ENCODE data around the gene ATP6V0B. TPM values are rescaled to one million over a fixed set of nuclear protein-coding genes. Genes with fewer than 3 reads are reported as not detected.

The ATP6V0B gene
- total and polyA plus RNA-seq, 2 donors (not counting 1 experiment from before 2014, with no cell fraction given) = 91.0 to 198 TPM

DNA sequence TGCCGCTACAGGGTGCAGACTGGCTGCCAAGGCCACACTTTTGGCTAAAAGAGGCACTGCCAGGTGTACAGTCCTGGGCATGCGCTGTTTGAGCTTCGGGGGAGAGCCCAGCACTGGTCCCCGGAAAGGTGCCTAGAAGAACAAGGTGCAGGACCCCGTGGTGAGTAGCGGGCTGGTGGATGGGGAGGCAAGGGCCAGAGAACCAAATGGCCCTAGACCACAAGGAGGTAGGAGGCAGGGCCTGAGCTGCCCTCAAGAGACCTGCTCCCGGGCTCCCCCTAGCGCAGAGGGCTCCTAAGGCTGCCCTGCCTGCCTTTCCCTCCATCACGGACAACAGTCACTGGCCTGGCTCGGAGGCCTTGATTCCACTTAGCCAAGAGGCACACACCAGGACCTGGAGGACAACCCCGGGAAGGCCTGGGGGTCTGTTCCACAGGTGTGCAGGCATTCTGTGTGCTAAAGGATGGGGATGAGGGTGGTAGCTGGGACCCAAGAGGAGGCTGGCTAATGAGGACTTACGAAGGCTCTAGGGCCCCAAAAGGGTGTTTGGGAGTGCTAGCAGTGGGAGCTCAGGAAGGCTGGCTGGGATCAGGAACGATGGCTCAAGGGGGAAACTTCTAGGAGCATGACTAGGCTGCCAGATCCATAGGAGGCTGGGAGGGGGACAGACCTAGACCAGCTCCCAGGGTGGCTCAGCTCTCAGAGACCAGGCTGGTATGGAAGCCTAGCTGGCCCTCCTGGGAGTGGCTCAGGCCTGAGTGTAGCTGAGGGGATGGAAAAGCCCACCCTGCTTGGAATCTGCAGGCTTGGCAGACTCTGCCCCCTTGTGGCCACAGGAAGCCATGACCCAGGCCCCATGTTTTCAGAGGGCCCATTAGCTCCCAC, 40.4 kb upstream of the ATP6V0B start:
- peak; percentile 59 for ATAC-seq (ENCODE audit: low read depth)
- Mint-ChIP-seq H3K4me1 (peaks cover 21% of the 10 kb centered on the region), H3K27me3 (peaks cover 26% of the 10 kb centered on the region), H3K4me3 (peak overlapping the region; percentile 41), H3K9me3 (ENCODE audit: insufficient read depth) (no peaks in the 10 kb centered on the region), H3K27ac (no peak overlapping the region)
- intact Hi-C loops (cut with micrococcal nuclease) = loop anchor here (5.0 kb wide), 1 partner anchor 113 kb away; no protein-coding TSS in a partner anchor
- ChIA-PET POLR2A (interaction anchor here (1.2 kb wide), 1 partner anchor 695 kb away, joined by 3 read pairs; no protein-coding TSS in a partner anchor), CTCF (interaction anchor here (0.6 to 10.3 kb wide), 34 partner anchors 9 to 1513 kb away, joined by 3 to 118 read pairs (median 4); partner anchors contain the start of genes ATP6V0B, DPH2, IPO13 and PTPRF)
- H3K4me1 ChIP-seq (ENCODE audit: control insufficient read depth in 2 of 2, insufficient read depth in 2 of 2, low read length in 2 of 2) = peaks cover 29 to 30% of the 10 kb centered on the region in 2 donors
- peak overlapping the region; percentile 55 for H2AFZ ChIP-seq (ENCODE audit: insufficient read depth, low read depth, low read length, poor library complexity, severe bottlenecking)
- H3K27me3 ChIP-seq (replicated peaks in 1 of 4; ENCODE audit: control extremely low read depth in 1 of 4, control insufficient read depth in 3 of 4, insufficient read depth in 4 of 4, low read length in 3 of 4) = peaks cover 0 to 44% (median 26%) of the 10 kb centered on the region in 4 experiments
- no peaks in the 10 kb centered on the region for H3K36me3 ChIP-seq (replicated peaks in 1 of 2; ENCODE audit: control extremely low read depth in 1 of 2, control insufficient read depth in 1 of 2, extremely low read depth in 1 of 2, insufficient read depth in 2 of 2, low read length in 1 of 2)
- H3K9ac ChIP-seq (ENCODE audit: low read length) = peak overlapping the region; percentile 44
- H3K4me3 ChIP-seq (ENCODE audit: control extremely low read depth in 1 of 5, extremely low read depth in 1 of 5, insufficient read depth in 1 of 5, low read depth in 2 of 5, low read length in 4 of 5) = no peak overlapping the region
- no peaks in the 10 kb centered on the region for H3K79me2 ChIP-seq (ENCODE audit: control insufficient read depth, insufficient read depth, low read length)
- peak overlapping the region; percentile 70 for H3K4me2 ChIP-seq (replicated peaks; ENCODE audit: low read depth, low read length, poor library complexity, severe bottlenecking)
- TF ChIP-seq, protein P1, sequence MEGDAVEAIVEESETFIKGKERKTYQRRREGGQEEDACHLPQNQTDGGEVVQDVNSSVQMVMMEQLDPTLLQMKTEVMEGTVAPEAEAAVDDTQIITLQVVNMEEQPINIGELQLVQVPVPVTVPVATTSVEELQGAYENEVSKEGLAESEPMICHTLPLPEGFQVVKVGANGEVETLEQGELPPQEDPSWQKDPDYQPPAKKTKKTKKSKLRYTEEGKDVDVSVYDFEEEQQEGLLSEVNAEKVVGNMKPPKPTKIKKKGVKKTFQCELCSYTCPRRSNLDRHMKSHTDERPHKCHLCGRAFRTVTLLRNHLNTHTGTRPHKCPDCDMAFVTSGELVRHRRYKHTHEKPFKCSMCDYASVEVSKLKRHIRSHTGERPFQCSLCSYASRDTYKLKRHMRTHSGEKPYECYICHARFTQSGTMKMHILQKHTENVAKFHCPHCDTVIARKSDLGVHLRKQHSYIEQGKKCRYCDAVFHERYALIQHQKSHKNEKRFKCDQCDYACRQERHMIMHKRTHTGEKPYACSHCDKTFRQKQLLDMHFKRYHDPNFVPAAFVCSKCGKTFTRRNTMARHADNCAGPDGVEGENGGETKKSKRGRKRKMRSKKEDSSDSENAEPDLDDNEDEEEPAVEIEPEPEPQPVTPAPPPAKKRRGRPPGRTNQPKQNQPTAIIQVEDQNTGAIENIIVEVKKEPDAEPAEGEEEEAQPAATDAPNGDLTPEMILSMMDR (IDR thresholded peaks at IDR 0.05) = peak; percentile 69
- TF ChIP-seq EZH2 (IDR thresholded peaks at IDR 0.05; ENCODE audit: borderline replicate concordance, insufficient read depth, low read depth, low read length, poor library complexity, severe bottlenecking) = no peak
- 32% methylated on average over 13 of the region's 13 CpGs for WGBS (ENCODE audit: insufficient coverage)
- H3K9me3 ChIP-seq (ENCODE audit: control extremely low read depth in 1 of 3, control insufficient read depth in 2 of 3, insufficient read depth in 1 of 3, low read length in 2 of 3) = peaks cover 0 to 14% (median 0%) of the 10 kb centered on the region in 3 donors
- H3K27ac ChIP-seq (ENCODE audit: low read length in 2 of 2) = no peak overlapping the region
- peak; percentile 66 for DNase-seq
- no peaks in the 10 kb centered on the region for H4K20me1 ChIP-seq (ENCODE audit: control insufficient read depth, insufficient read depth, low read length, poor library complexity, severe bottlenecking)

DNA sequence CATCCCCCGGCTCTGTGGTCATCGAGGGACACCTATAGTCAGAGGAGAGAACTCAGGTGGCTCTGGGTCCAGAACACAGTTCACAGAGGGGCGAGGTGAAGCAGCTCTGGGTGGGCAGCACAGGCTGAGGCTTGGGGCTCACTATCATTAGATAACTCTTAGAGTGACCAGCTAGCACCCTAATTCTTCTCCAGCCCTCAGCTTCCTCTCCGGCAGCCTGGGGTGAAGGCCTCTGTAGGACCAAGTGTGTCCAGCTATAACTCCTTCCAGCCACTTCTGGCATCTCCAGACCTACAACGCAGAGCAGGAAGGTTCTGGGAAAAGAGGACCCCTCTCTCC, 39.8 kb upstream of the ATP6V0B start:
- Mint-ChIP-seq H3K9me3 (ENCODE audit: insufficient read depth) (no peaks in the 10 kb centered on the region), H3K27ac (no peak overlapping the region), H3K4me1 (peaks cover 21% of the 10 kb centered on the region), H3K4me3 (no peak overlapping the region), H3K27me3 (peaks cover 26% of the 10 kb centered on the region)
- H3K4me1 ChIP-seq (ENCODE audit: control insufficient read depth in 2 of 2, insufficient read depth in 2 of 2, low read length in 2 of 2) = peaks cover 29 to 30% of the 10 kb centered on the region in 2 donors
- WGBS (ENCODE audit: insufficient coverage) = 60% methylated on average over 4 of the region's 5 CpGs
- no peaks in the 10 kb centered on the region for H3K36me3 ChIP-seq (replicated peaks in 1 of 2; ENCODE audit: control extremely low read depth in 1 of 2, control insufficient read depth in 1 of 2, extremely low read depth in 1 of 2, insufficient read depth in 2 of 2, low read length in 1 of 2)
- H4K20me1 ChIP-seq (ENCODE audit: control insufficient read depth, insufficient read depth, low read length, poor library complexity, severe bottlenecking) = no peaks in the 10 kb centered on the region
- no peak overlapping the region for H3K9ac ChIP-seq (ENCODE audit: low read length)
- intact Hi-C loops (cut with micrococcal nuclease) = loop anchor here (5.0 kb wide), 1 partner anchor 112 kb away; no protein-coding TSS in a partner anchor
- H3K79me2 ChIP-seq (ENCODE audit: control insufficient read depth, insufficient read depth, low read length) = no peaks in the 10 kb centered on the region
- no peak for TF ChIP-seq EZH2 (IDR thresholded peaks at IDR 0.05; ENCODE audit: borderline replicate concordance, insufficient read depth, low read depth, low read length, poor library complexity, severe bottlenecking)
- TF ChIP-seq, protein P1 (IDR thresholded peaks at IDR 0.05) = no peak
- peaks cover 0 to 14% (median 0%) of the 10 kb centered on the region in 3 donors for H3K9me3 ChIP-seq (ENCODE audit: control extremely low read depth in 1 of 3, control insufficient read depth in 2 of 3, insufficient read depth in 1 of 3, low read length in 2 of 3)
- no peak overlapping the region for H3K4me2 ChIP-seq (replicated peaks; ENCODE audit: low read depth, low read length, poor library complexity, severe bottlenecking)
- ChIA-PET POLR2A (no interaction called here), CTCF (interaction anchor here (0.5 to 10.3 kb wide), 30 partner anchors 9 to 1514 kb away, joined by 3 to 118 read pairs (median 4); partner anchors contain the start of genes ATP6V0B, IPO13, PTPRF and ST3GAL3)
- DNase-seq = no peak
- H3K27me3 ChIP-seq (replicated peaks in 1 of 4; ENCODE audit: control extremely low read depth in 1 of 4, control insufficient read depth in 3 of 4, insufficient read depth in 4 of 4, low read length in 3 of 4) = peaks cover 0 to 44% (median 26%) of the 10 kb centered on the region in 4 experiments
- H3K4me3 ChIP-seq (ENCODE audit: control extremely low read depth in 1 of 5, extremely low read depth in 1 of 5, insufficient read depth in 1 of 5, low read depth in 2 of 5, low read length in 4 of 5) = no peak overlapping the region
- no peak overlapping the region for H2AFZ ChIP-seq (ENCODE audit: insufficient read depth, low read depth, low read length, poor library complexity, severe bottlenecking)
- no peak overlapping the region for H3K27ac ChIP-seq (ENCODE audit: low read length in 2 of 2)
- no peak for ATAC-seq (ENCODE audit: low read depth)

All from B cell (primary cell).